Upper lobe of left lung (tissue), 4 donors: ENCODE data around the gene SRRM5.

ENCODE experiments used
- POLR2A ChIP-seq, 4 donors: fragments of 450-650 bp; IDR thresholded peaks; one replicate each; pipeline ENCODE4 v1.5.1; 2016 to 2017; ENCODE audit warnings: antibody characterized with exemption in 4 of 4, mild to moderate bottlenecking in 2 of 4
- TF ChIP-seq, protein P1 (sequence below), 6 experiments: fragments of 450-650 bp in 4 of 6; fragments of 200-600 bp in 2 of 6; sonication (generic) in 2 of 6; IDR thresholded peaks; one replicate each; pipeline ENCODE4 v1.5.1; 2016 to 2019; ENCODE audit warnings: antibody characterized with exemption in 6 of 6

- TF ChIP-seq, protein P1, sequence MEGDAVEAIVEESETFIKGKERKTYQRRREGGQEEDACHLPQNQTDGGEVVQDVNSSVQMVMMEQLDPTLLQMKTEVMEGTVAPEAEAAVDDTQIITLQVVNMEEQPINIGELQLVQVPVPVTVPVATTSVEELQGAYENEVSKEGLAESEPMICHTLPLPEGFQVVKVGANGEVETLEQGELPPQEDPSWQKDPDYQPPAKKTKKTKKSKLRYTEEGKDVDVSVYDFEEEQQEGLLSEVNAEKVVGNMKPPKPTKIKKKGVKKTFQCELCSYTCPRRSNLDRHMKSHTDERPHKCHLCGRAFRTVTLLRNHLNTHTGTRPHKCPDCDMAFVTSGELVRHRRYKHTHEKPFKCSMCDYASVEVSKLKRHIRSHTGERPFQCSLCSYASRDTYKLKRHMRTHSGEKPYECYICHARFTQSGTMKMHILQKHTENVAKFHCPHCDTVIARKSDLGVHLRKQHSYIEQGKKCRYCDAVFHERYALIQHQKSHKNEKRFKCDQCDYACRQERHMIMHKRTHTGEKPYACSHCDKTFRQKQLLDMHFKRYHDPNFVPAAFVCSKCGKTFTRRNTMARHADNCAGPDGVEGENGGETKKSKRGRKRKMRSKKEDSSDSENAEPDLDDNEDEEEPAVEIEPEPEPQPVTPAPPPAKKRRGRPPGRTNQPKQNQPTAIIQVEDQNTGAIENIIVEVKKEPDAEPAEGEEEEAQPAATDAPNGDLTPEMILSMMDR (IDR thresholded peaks at IDR 0.05) = no peak
- no peak for TF ChIP-seq POLR2A (IDR thresholded peaks at IDR 0.05)
Observed at GRCh38 chr19:43569657-43570056, 42.2 kb upstream of the SRRM5 start.
